SH-SY5Y (cell line): ENCODE measurements around the gene NIN.

Experiments used
- GATA2 ChIP-seq: IDR thresholded peaks from 2 replicates; pipeline ENCODE4 v1.6.1; 2011; ENCODE audit warnings: mild to moderate bottlenecking, low read depth, low read length
- GATA3 ChIP-seq: IDR thresholded peaks from 2 replicates; pipeline ENCODE4 v1.6.1; 2011; ENCODE audit warnings: low read depth, mild to moderate bottlenecking, low read length, moderate library complexity

DNA sequence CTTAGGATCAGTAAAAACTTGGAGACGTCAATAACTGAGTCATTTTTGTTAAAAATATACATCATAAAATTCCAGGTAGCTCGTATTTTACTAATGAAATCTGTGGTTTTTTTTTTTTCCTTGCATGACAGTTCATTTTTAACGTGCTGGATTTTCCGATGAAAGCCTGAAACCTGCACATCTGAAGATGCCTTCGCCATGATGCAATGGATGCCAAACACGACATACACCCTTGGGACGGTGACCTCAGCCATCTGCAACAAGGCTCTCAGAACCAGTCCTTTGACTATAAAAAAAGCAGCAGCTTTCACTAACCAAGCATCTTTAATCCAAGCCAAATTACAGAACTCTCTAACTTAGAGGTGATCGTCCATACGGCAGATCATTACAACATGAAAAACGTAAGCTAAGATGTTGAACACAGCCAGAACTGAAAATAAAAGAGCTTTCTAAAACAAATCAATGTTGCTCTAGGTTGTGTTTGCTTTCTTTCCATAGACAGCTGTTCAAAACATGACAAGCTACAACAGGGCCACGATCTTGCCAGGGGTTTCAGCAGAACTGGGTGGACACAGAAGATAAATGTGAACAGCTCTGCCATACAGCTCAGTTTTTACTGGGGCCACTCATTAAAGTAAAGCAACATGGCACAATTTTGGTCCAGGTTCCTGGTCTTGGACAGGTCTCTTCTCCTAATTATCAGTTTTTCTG lies 7.8 kb downstream of the NIN start:
- TF ChIP-seq GATA2, result no peak
- TF ChIP-seq GATA3, result no peak
